HepG2 (cell line): Measurements from ENCODE around the gene SREBF1. TPM values are rescaled to one million over a fixed set of nuclear protein-coding genes. Genes with fewer than 3 reads are reported as not detected.

Experiments
- FOXA1 ChIP-seq, 2 experiments: fragments of 450-650 bp in 1 of 2; sonication (generic) in 1 of 2; formaldehyde crosslinking in 1 of 2; IDR thresholded peaks; 2 replicates each; pipeline versions ENCODE4 v1.4.0 to v1.6.1; 2016 to 2020; ENCODE audit warnings: missing genetic modification reagents in 1 of 2
- HDAC6 ChIP-seq: fragments of 200-600 bp; sonication (generic); IDR thresholded peaks from 2 replicates; pipeline ENCODE4 v1.7.0; 2017; ENCODE audit warnings: mild to moderate bottlenecking, antibody characterized with exemption, low read length, low read depth
- HES4 ChIP-seq: sonication (generic); formaldehyde crosslinking; IDR thresholded peaks from 2 replicates; pipeline ENCODE4 v1.9.0; 2021; ENCODE audit warnings: mild to moderate bottlenecking, missing genetic modification reagents, borderline replicate concordance
- HOXA7 ChIP-seq: sonication (generic); formaldehyde crosslinking; IDR thresholded peaks from 2 replicates; pipeline ENCODE4 v1.8.1; 2022; ENCODE audit warnings: mild to moderate bottlenecking, missing genetic modification reagents, moderate library complexity
- KLF12 ChIP-seq: sonication (generic); formaldehyde crosslinking; IDR thresholded peaks from 2 replicates; pipeline ENCODE4 v1.4.0; 2020; ENCODE audit warnings: missing genetic modification reagents, borderline replicate concordance
- MAFG ChIP-seq: sonication (generic); formaldehyde crosslinking; IDR thresholded peaks from 2 replicates; pipeline ENCODE4 v1.5.1; 2020; ENCODE audit warnings: mild to moderate bottlenecking, missing genetic modification reagents
- MAZ ChIP-seq, 2 experiments: sonication (generic) in 1 of 2; formaldehyde crosslinking in 1 of 2; IDR thresholded peaks; 2 replicates each; pipeline versions ENCODE4 v1.5.0 to v1.6.1; 2012 to 2020; ENCODE audit warnings: low read depth in 2 of 2, mild to moderate bottlenecking in 2 of 2, borderline replicate concordance in 1 of 2, improper control_type of control experiment in 1 of 2, low read length in 1 of 2, missing genetic modification reagents in 1 of 2, moderate library complexity in 1 of 2
- MIER2 ChIP-seq: IDR thresholded peaks from 2 replicates; pipeline ENCODE4 v1.6.1; 2016; ENCODE audit warnings: missing biosample characterization, missing genetic modification reagents
- MXD4 ChIP-seq: IDR thresholded peaks from 2 replicates; pipeline ENCODE4 v1.6.1; 2016; ENCODE audit warnings: mild to moderate bottlenecking, missing biosample characterization, missing genetic modification reagents
- MYC ChIP-seq: sonication (generic); formaldehyde crosslinking; IDR thresholded peaks from 2 replicates; pipeline ENCODE4 v1.9.0; 2021; ENCODE audit warnings: missing genetic modification reagents, borderline replicate concordance
- PITX1 ChIP-seq: sonication (generic); formaldehyde crosslinking; IDR thresholded peaks from 2 replicates; pipeline ENCODE4 v1.5.1; 2020; ENCODE audit warnings: mild to moderate bottlenecking, missing genetic modification reagents
- SP4 ChIP-seq: sonication (generic); formaldehyde crosslinking; IDR thresholded peaks from 2 replicates; pipeline ENCODE4 v1.8.1; 2023; ENCODE audit warnings: mild to moderate bottlenecking, missing genetic modification reagents
- ZNF143 ChIP-seq: sonication (generic); formaldehyde crosslinking; IDR thresholded peaks from 2 replicates; pipeline ENCODE4 v1.4.0; 2020; ENCODE audit warnings: missing genetic modification reagents
- ZNF567 ChIP-seq: sonication (generic); formaldehyde crosslinking; IDR thresholded peaks from 2 replicates; pipeline ENCODE4 v1.8.1; 2023; ENCODE audit warnings: mild to moderate bottlenecking, missing genetic modification reagents, borderline replicate concordance
- ZNF660 ChIP-seq: sonication (generic); formaldehyde crosslinking; IDR thresholded peaks from 2 replicates; pipeline ENCODE4 v1.5.1; 2020; ENCODE audit warnings: mild to moderate bottlenecking, low read depth, missing genetic modification reagents, borderline replicate concordance
- polyA plus RNA-seq, 8 experiments: library from polyadenylated mRNA; depleted of rRNA in 3 of 8; stranded (reverse) in 7 of 8; unstranded in 1 of 8; fragments of >200 nt; fragmentation: Illumina TruSeq in 4 of 8; extraction: Trizol in 4 of 8; gene quantifications; 2 replicates each; pipeline versions ENCODE4 v1.2.1 to v1.2.3, GENCODE V29; 2011 to 2016; ENCODE audit warnings: low read depth in 4 of 8, missing spikeins in 1 of 8, mixed read lengths in 1 of 8; ENCODE audit not compliant: insufficient read depth in 1 of 8
- total RNA-seq, 5 experiments: library from RNA; depleted of rRNA; stranded (reverse); fragments of >200 nt; fragmentation: Illumina TruSeq; extraction: Trizol; gene quantifications; 2 replicates each; pipeline ENCODE4 v1.2.3, GENCODE V29; 2016; ENCODE audit warnings: low read depth in 1 of 5
- TF ChIP-seq, protein P1 (sequence below): sonication (generic); formaldehyde crosslinking; IDR thresholded peaks from 2 replicates; pipeline ENCODE4 v1.4.0; 2020; ENCODE audit warnings: missing genetic modification reagents
- TF ChIP-seq, protein P2 (sequence below): sonication (generic); formaldehyde crosslinking; IDR thresholded peaks from 2 replicates; pipeline ENCODE4 v1.8.0; 2022; ENCODE audit warnings: missing genetic modification reagents, mild to moderate bottlenecking, borderline replicate concordance
- TF ChIP-seq, protein P3 (sequence below): sonication (generic); formaldehyde crosslinking; IDR thresholded peaks from 2 replicates; pipeline ENCODE4 v1.8.0; 2022; ENCODE audit warnings: missing genetic modification reagents, mild to moderate bottlenecking, moderate library complexity, borderline replicate concordance
- TF ChIP-seq, protein P4 (sequence below): sonication (generic); formaldehyde crosslinking; IDR thresholded peaks from 2 replicates; pipeline ENCODE4 v1.8.0; 2022; ENCODE audit warnings: mild to moderate bottlenecking, missing genetic modification reagents; ENCODE audit not compliant: insufficient replicate concordance
- TF ChIP-seq, protein P5 (sequence below): IDR thresholded peaks from 2 replicates; pipeline ENCODE4 v1.6.1; 2016; ENCODE audit warnings: missing genetic modification reagents, missing compliant biosample characterization

SREBF1 gene
- total and polyA plus RNA-seq, 2 of the 13 experiments (the other 11 are each of a cell fraction or from before 2014, with no cell fraction given) = 34.3 to 38.0 TPM

DNA sequence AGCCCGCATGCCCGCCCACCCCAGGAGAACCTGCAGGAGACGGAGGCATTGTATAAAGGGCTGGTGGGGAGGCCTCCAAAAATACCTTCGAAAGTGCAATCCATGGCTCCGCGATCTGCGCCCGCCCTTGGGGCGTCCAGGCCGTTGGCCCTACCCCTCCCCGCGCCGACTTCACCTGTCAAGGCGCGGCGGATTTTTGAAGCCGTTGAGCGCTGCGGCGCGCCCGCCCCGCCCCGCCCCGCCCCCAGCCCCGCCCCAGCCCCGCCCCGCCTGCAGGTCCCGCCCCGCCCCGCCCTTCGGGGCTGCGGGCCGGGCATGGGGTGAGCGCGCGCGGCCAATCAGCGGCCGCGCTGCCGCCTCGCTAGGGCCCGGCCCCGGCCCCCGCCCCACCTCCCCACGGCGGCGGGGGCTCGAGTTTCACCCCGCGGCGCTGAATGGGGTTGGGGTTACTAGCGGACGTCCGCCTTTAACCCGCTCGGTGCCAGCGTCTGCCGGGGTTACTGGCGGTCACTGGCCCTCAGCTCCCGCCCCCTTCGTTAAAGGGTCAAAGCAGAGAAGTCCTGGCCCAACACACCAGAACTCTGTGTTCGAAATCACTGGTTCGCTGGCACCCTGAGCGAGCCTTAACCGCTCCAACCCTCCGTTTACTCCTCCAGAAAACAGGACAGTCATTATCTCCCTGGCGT is 13.2 kb downstream of the SREBF1 start (continued):
- TF ChIP-seq HES4 = no peak
- no peak for TF ChIP-seq ZNF143 (CRISPR knock-in tag)
- TF ChIP-seq, protein P1, sequence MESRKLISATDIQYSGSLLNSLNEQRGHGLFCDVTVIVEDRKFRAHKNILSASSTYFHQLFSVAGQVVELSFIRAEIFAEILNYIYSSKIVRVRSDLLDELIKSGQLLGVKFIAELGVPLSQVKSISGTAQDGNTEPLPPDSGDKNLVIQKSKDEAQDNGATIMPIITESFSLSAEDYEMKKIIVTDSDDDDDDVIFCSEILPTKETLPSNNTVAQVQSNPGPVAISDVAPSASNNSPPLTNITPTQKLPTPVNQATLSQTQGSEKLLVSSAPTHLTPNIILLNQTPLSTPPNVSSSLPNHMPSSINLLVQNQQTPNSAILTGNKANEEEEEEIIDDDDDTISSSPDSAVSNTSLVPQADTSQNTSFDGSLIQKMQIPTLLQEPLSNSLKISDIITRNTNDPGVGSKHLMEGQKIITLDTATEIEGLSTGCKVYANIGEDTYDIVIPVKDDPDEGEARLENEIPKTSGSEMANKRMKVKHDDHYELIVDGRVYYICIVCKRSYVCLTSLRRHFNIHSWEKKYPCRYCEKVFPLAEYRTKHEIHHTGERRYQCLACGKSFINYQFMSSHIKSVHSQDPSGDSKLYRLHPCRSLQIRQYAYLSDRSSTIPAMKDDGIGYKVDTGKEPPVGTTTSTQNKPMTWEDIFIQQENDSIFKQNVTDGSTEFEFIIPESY = no peak
- no peak for TF ChIP-seq ZNF660 (CRISPR knock-in tag)
- TF ChIP-seq, protein P2, sequence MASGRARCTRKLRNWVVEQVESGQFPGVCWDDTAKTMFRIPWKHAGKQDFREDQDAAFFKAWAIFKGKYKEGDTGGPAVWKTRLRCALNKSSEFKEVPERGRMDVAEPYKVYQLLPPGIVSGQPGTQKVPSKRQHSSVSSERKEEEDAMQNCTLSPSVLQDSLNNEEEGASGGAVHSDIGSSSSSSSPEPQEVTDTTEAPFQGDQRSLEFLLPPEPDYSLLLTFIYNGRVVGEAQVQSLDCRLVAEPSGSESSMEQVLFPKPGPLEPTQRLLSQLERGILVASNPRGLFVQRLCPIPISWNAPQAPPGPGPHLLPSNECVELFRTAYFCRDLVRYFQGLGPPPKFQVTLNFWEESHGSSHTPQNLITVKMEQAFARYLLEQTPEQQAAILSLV (CRISPR knock-in tag) = no peak
- TF ChIP-seq MIER2 (CRISPR knock-in tag) = no peak
- TF ChIP-seq, protein P3, sequence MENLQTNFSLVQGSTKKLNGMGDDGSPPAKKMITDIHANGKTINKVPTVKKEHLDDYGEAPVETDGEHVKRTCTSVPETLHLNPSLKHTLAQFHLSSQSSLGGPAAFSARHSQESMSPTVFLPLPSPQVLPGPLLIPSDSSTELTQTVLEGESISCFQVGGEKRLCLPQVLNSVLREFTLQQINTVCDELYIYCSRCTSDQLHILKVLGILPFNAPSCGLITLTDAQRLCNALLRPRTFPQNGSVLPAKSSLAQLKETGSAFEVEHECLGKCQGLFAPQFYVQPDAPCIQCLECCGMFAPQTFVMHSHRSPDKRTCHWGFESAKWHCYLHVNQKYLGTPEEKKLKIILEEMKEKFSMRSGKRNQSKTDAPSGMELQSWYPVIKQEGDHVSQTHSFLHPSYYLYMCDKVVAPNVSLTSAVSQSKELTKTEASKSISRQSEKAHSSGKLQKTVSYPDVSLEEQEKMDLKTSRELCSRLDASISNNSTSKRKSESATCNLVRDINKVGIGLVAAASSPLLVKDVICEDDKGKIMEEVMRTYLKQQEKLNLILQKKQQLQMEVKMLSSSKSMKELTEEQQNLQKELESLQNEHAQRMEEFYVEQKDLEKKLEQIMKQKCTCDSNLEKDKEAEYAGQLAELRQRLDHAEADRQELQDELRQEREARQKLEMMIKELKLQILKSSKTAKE = peak; percentile 85
- peak; percentile 60 for TF ChIP-seq SP4 (CRISPR knock-in tag)
- TF ChIP-seq, protein P4, sequence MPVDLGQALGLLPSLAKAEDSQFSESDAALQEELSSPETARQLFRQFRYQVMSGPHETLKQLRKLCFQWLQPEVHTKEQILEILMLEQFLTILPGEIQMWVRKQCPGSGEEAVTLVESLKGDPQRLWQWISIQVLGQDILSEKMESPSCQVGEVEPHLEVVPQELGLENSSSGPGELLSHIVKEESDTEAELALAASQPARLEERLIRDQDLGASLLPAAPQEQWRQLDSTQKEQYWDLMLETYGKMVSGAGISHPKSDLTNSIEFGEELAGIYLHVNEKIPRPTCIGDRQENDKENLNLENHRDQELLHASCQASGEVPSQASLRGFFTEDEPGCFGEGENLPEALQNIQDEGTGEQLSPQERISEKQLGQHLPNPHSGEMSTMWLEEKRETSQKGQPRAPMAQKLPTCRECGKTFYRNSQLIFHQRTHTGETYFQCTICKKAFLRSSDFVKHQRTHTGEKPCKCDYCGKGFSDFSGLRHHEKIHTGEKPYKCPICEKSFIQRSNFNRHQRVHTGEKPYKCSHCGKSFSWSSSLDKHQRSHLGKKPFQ (CRISPR knock-in tag) = no peak
- TF ChIP-seq ZNF567 (CRISPR knock-in tag) = no peak
- peak; percentile 95 for TF ChIP-seq MAZ (IDR thresholded peaks at IDR 0.05; ENCODE audit: borderline replicate concordance, low read depth, low read length)
- peak; percentile 56; the same call in 1 of the 2 replicates for TF ChIP-seq MAZ (CRISPR knock-in tag; IDR thresholded peaks at IDR 0.05; ENCODE audit: low read depth)
- TF ChIP-seq HDAC6 = no peak
- TF ChIP-seq KLF12 = peak; percentile 41; the same call in 1 of the 2 replicates
- no peak for TF ChIP-seq MXD4 (CRISPR knock-in tag)
- TF ChIP-seq, protein P5, sequence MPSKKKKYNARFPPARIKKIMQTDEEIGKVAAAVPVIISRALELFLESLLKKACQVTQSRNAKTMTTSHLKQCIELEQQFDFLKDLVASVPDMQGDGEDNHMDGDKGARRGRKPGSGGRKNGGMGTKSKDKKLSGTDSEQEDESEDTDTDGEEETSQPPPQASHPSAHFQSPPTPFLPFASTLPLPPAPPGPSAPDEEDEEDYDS (CRISPR knock-in tag) = 0 out of 2 replicates have a peak, but pooled peaks have one; percentile 8
- TF ChIP-seq PITX1 (CRISPR knock-in tag) = peak; percentile 7; the same call in 1 of the 2 replicates
- TF ChIP-seq FOXA1 (IDR thresholded peaks at IDR 0.05) = no peak
- no peak for TF ChIP-seq FOXA1 (CRISPR knock-in tag; IDR thresholded peaks at IDR 0.05)
- no peak for TF ChIP-seq MAFG (CRISPR knock-in tag)
- TF ChIP-seq MYC (CRISPR knock-in tag) = no peak
- TF ChIP-seq HOXA7 = no peak
